K562 (cell line): ENCODE results near the gene CPPED1. TPM values are rescaled to one million over a fixed set of nuclear protein-coding genes. Genes with fewer than 3 reads are reported as not detected.

Experiments
- BCOR ChIP-seq: fragments of 450-650 bp; IDR thresholded peaks from 2 replicates; pipeline ENCODE4 v1.6.1; 2016
- BHLHE40 ChIP-seq: IDR thresholded peaks from 2 replicates; pipeline ENCODE4 v1.6.1; 2011; ENCODE audit warnings: low read length, improper control_type of control experiment
- BRD9 ChIP-seq: fragments of 450-650 bp; IDR thresholded peaks from 2 replicates; pipeline ENCODE4 v1.6.1; 2018; ENCODE audit warnings: low read depth; ENCODE audit not compliant: partially characterized antibody
- CBFA2T2 ChIP-seq: fragments of 450-650 bp; conservative IDR thresholded peaks from 2 replicates; pipeline ENCODE4 v1.6.1; 2017; ENCODE audit warnings: mild to moderate bottlenecking
- CBX8 ChIP-seq: fragments of 200-600 bp; sonication (generic); IDR thresholded peaks from 2 replicates; pipeline ENCODE4 v1.6.1; 2012; ENCODE audit warnings: borderline replicate concordance, mixed run types, low read depth, mild to moderate bottlenecking, moderate library complexity, mixed read lengths, low read length, control low read depth, inconsistent platforms; ENCODE audit not compliant: poor library complexity, severe bottlenecking; ENCODE audit errors: extremely low read depth
- CTBP1 ChIP-seq: fragments of 450-650 bp; IDR thresholded peaks from 2 replicates; pipeline ENCODE4 v1.6.1; 2016; ENCODE audit warnings: borderline replicate concordance
- DMBX1 ChIP-seq: fragments of 250-450 bp; sonication (Bioruptor Pico); IDR thresholded peaks from 2 replicates; pipeline ENCODE4 v1.8.0; 2022; ENCODE audit warnings: inconsistent platforms, mild to moderate bottlenecking, moderate library complexity, borderline replicate concordance
- ESRRB ChIP-seq: fragments of 250-450 bp; sonication (Bioruptor Pico); IDR thresholded peaks from 2 replicates; pipeline ENCODE4 v1.5.0; 2020; ENCODE audit warnings: mild to moderate bottlenecking, moderate library complexity, borderline replicate concordance
- ETV1 ChIP-seq: fragments of 450-650 bp; conservative IDR thresholded peaks from 2 replicates; pipeline ENCODE4 v1.6.1; 2016; ENCODE audit warnings: missing genetic modification characterization, control low read depth, low read depth, missing compliant biosample characterization
- FOXM1 ChIP-seq, 2 experiments: fragments of 450-650 bp in 1 of 2; sonication (generic) in 1 of 2; formaldehyde crosslinking in 1 of 2; IDR thresholded peaks; 2 replicates each; pipeline versions ENCODE4 v1.6.1 to v1.9.0; 2017 to 2022; ENCODE audit warnings: low read depth in 2 of 2, mild to moderate bottlenecking in 2 of 2, missing genetic modification reagents in 1 of 2, moderate library complexity in 1 of 2
- GABPB1 ChIP-seq: sonication (generic); formaldehyde crosslinking; IDR thresholded peaks from 2 replicates; pipeline ENCODE4 v1.8.0; 2022; ENCODE audit warnings: mild to moderate bottlenecking, missing genetic modification reagents
- HMGN3 ChIP-seq: IDR thresholded peaks from 2 replicates; pipeline ENCODE4 v1.6.1; 2011; ENCODE audit warnings: borderline replicate concordance, low read depth, mild to moderate bottlenecking, mixed read lengths, low read length; ENCODE audit not compliant: insufficient read length; ENCODE audit errors: extremely low read depth
- JUN ChIP-seq, 2 experiments: sonication (generic) in 1 of 2; formaldehyde crosslinking in 1 of 2; IDR thresholded peaks; 2 replicates each; pipeline versions ENCODE4 v1.6.1 to v1.8.0; 2012 to 2022; ENCODE audit warnings: borderline replicate concordance in 2 of 2, mild to moderate bottlenecking in 2 of 2, improper control_type of control experiment in 1 of 2, low read depth in 1 of 2, low read length in 1 of 2, missing genetic modification reagents in 1 of 2
- JUND ChIP-seq, 2 experiments: IDR thresholded peaks; 2 replicates in 1 of 2; 3 replicates in 1 of 2; pipeline ENCODE4 v1.6.1; 2011; ENCODE audit warnings: borderline replicate concordance in 2 of 2, low read depth in 2 of 2, low read length in 2 of 2, improper control_type of control experiment in 1 of 2, missing biosample characterization in 1 of 2, missing genetic modification characterization in 1 of 2, missing genetic modification reagents in 1 of 2
- KLF10 ChIP-seq: fragments of 250-450 bp; sonication (Bioruptor Pico); IDR thresholded peaks from 2 replicates; pipeline ENCODE4 v1.6.1; 2021; ENCODE audit warnings: matching md5 sums
- MTA1 ChIP-seq: fragments of 450-650 bp; IDR thresholded peaks from 2 replicates; pipeline ENCODE4 v1.6.1; 2017; ENCODE audit warnings: borderline replicate concordance
- MYBL2 ChIP-seq, 2 experiments: fragments of 450-650 bp in 1 of 2; sonication (generic) in 1 of 2; formaldehyde crosslinking in 1 of 2; IDR thresholded peaks; 2 replicates each; pipeline versions ENCODE4 v1.6.1 to v1.8.1; 2017 to 2022; ENCODE audit warnings: borderline replicate concordance in 1 of 2, inconsistent platforms in 1 of 2, low read depth in 1 of 2, mild to moderate bottlenecking in 1 of 2, missing genetic modification reagents in 1 of 2, moderate library complexity in 1 of 2
- NCOA1 ChIP-seq: fragments of 450-650 bp; IDR thresholded peaks from 2 replicates; pipeline ENCODE4 v1.6.1; 2016; ENCODE audit warnings: low read depth
- NCOA2 ChIP-seq, 2 experiments: fragments of 450-650 bp; IDR thresholded peaks; 2 replicates each; pipeline ENCODE4 v1.6.1; 2018; ENCODE audit warnings: mild to moderate bottlenecking in 2 of 2, moderate library complexity in 1 of 2; ENCODE audit not compliant: partially characterized antibody in 2 of 2
- NEUROD1 ChIP-seq: fragments of 150-350 bp; IDR thresholded peaks from 2 replicates; pipeline ENCODE4 v1.6.1; 2014; ENCODE audit warnings: borderline replicate concordance, low read length, low read depth; ENCODE audit not compliant: partially characterized antibody
- NFXL1 ChIP-seq: fragments of 450-650 bp; formaldehyde crosslinking; IDR thresholded peaks from 2 replicates; pipeline ENCODE4 v1.4.0; 2021; ENCODE audit warnings: mild to moderate bottlenecking
- RAD21 ChIP-seq, 2 experiments: fragments of 250-450 bp in 1 of 2; fragments of 450-650 bp in 1 of 2; sonication (Bioruptor Pico) in 1 of 2; formaldehyde crosslinking in 1 of 2; IDR thresholded peaks in 1 of 2; conservative IDR thresholded peaks in 1 of 2; 2 replicates each; pipeline versions ENCODE4 v1.4.0 to v1.8.0; 2020 to 2022; ENCODE audit warnings: mild to moderate bottlenecking in 2 of 2, moderate library complexity in 1 of 2
- TAF9B ChIP-seq: fragments of 450-650 bp; IDR thresholded peaks from 2 replicates; pipeline ENCODE4 v1.6.1; 2018; ENCODE audit warnings: mild to moderate bottlenecking; ENCODE audit not compliant: partially characterized antibody
- TEAD2 ChIP-seq: fragments of 450-650 bp; IDR thresholded peaks from 2 replicates; pipeline ENCODE4 v1.6.1; 2016; ENCODE audit warnings: missing genetic modification characterization, control low read depth, missing compliant biosample characterization
- YBX1 ChIP-seq: fragments of 450-650 bp; IDR thresholded peaks from 2 replicates; pipeline ENCODE4 v1.7.1; 2016; ENCODE audit warnings: mild to moderate bottlenecking
- ZNF668 ChIP-seq: fragments of 250-450 bp; sonication (Bioruptor Pico); IDR thresholded peaks from 2 replicates; pipeline ENCODE4 v1.8.0; 2022; ENCODE audit warnings: mild to moderate bottlenecking, inconsistent platforms
- ZNF764 ChIP-seq: fragments of 250-450 bp; sonication (Bioruptor Pico); IDR thresholded peaks from 2 replicates; pipeline ENCODE4 v1.4.0; 2020; ENCODE audit warnings: low read depth, mild to moderate bottlenecking, moderate library complexity
- polyA plus RNA-seq, 8 experiments: library from polyadenylated mRNA; depleted of rRNA in 4 of 8; stranded (reverse) in 5 of 8; unstranded in 3 of 8; fragments of >200 nt; fragmentation: Nextera tagmentation in 2 of 8; fragmentation: Illumina TruSeq in 1 of 8; extraction: Ambion mirVana in 2 of 8; extraction: Trizol in 1 of 8; gene quantifications; 2 replicates each; pipeline versions ENCODE4 v1.2.1 to v1.2.3, GENCODE V29; 2011 to 2014; ENCODE audit warnings: inconsistent platforms in 1 of 8, missing spikeins in 1 of 8
- total RNA-seq, 7 experiments: library from RNA; depleted of rRNA in 6 of 7; stranded (reverse); fragments of >200 nt in 6 of 7; fragmentation: Illumina TruSeq in 2 of 7; extraction: Trizol in 2 of 7; gene quantifications; 2 replicates each; pipeline versions ENCODE4 v1.2.1 to v1.2.3, GENCODE V29; 2011 to 2021; ENCODE audit warnings: low replicate concordance in 1 of 7

Gene CPPED1
- total and polyA plus RNA-seq, 9 of the 15 experiments (the other 6 are each of a cell fraction or from before 2014, with no cell fraction given), result 7.5 to 25.7 (median 16.9) TPM

DNA sequence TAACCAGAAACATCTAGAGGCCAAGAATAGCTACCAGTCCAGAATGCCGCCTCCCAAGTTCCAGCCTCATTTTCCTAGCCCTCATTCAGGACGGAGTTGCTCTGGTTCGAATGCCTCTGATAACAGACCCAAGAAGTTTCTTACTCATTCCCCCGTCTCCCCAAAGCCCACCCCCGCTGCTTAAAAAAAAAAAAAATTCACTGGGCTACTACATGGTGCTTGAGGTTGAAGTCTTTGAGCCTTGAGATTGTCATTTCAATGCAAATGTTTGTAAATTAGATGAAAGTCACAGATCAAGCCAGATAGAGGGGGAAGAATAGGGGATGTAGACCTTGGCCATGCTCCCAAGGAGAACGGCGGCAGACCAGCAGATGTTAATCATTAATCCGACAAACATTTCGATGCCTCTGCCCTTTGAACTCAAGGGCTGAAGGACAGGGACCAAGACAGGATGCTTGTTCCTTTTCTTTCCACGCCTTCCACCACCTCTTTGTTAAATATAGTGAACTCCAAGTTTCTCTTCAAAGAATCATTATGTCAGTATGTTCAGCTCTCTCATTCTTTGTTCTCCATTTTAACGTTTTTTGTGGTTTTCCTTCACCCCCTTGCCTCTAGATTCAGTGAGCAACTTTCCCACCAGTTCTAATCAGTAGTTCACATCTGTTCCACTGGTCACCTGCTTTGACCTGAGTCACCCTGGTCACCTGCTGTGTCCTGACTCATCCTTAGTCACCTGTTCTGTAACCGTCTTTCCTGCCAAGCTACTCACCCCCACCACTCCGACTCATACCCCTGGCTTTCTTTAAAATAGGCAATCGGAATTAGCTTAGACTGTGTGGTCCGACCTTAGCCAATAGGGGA is 190.3 kb downstream of the CPPED1 start (continued):
- TF ChIP-seq CTBP1 (peak; percentile 92), BCOR (peak; percentile 28; the same call in 1 of the 2 replicates), BRD9 (peak; percentile 79), DMBX1 (CRISPR knock-in tag) (peak; percentile 97), HMGN3 (no peak), NEUROD1 (peak; percentile 31), JUN (IDR thresholded peaks at IDR 0.05; ENCODE audit: borderline replicate concordance, low read depth, low read length) (peak; percentile 98), JUN (CRISPR knock-in tag; IDR thresholded peaks at IDR 0.05; ENCODE audit: borderline replicate concordance) (peak; percentile 39; the same call in 1 of the 2 replicates), ZNF764 (no peak), NCOA2 (IDR thresholded peaks at IDR 0.05; ENCODE audit: partially characterized antibody in 2 of 2) (peak; percentile 74 to 76), BHLHE40 (peak; percentile 91), KLF10 (no peak), JUND (IDR thresholded peaks at IDR 0.05; ENCODE audit: borderline replicate concordance, low read depth, low read length) (peak; percentile 95), JUND (tag; IDR thresholded peaks at IDR 0.05; ENCODE audit: borderline replicate concordance, low read depth, low read length) (peak; percentile 92), YBX1 (no peak), FOXM1 (IDR thresholded peaks at IDR 0.05; ENCODE audit: low read depth) (peak; percentile 94), FOXM1 (CRISPR knock-in tag; IDR thresholded peaks at IDR 0.05; ENCODE audit: low read depth) (0 out of 2 replicates have a peak, but pooled peaks have one; percentile 29), ZNF668 (peak; percentile 38; the same call in 1 of the 2 replicates), MYBL2 (IDR thresholded peaks at IDR 0.05; ENCODE audit: low read depth) (peak; percentile 83), MYBL2 (CRISPR knock-in tag; IDR thresholded peaks at IDR 0.05; ENCODE audit: borderline replicate concordance) (no peak), TAF9B (peak; percentile 93), MTA1 (peak; percentile 91), RAD21 (CRISPR knock-in tag; conservative IDR thresholded peaks at IDR 0.05 in 1 of 2, IDR thresholded peaks at IDR 0.05 in 1 of 2) (no peak), GABPB1 (peak; percentile 25; the same call in 1 of the 2 replicates), NFXL1 (CRISPR knock-in tag) (no peak), ETV1 (tag) (peak; percentile 36; the same call in 1 of the 2 replicates), CBX8 (no peak), TEAD2 (tag) (no peak), NCOA1 (peak; percentile 89), CBFA2T2 (peak; percentile 87), ESRRB (CRISPR knock-in tag) (no peak)
